Liver (tissue), 3 donors: ENCODE results near the gene PHF21B.

Experiments used
- FOXA1 ChIP-seq: IDR thresholded peaks from 2 replicates; pipeline ENCODE4 v1.6.1; 2016; ENCODE audit warnings: antibody characterized with exemption
- HNF4G ChIP-seq: IDR thresholded peaks from 2 replicates; pipeline ENCODE4 v1.6.1; 2016; ENCODE audit warnings: antibody characterized with exemption
- NR2F2 ChIP-seq: IDR thresholded peaks from 2 replicates; pipeline ENCODE4 v1.6.1; 2016; ENCODE audit warnings: antibody characterized with exemption
- RAD21 ChIP-seq, 2 donors: IDR thresholded peaks; 2 replicates each; pipeline ENCODE4 v1.6.1; 2016; ENCODE audit warnings: antibody characterized with exemption in 2 of 2, mild to moderate bottlenecking in 2 of 2
- TF ChIP-seq, protein P1 (sequence below): fragments of 150-350 bp; IDR thresholded peaks from 2 replicates; pipeline ENCODE4 v1.5.1; 2017; ENCODE audit warnings: improper control_type of control experiment, low read depth, low read length; ENCODE audit not compliant: missing input control
- TF ChIP-seq, protein P2 (sequence below): IDR thresholded peaks from 2 replicates; pipeline ENCODE4 v1.6.1; 2016; ENCODE audit warnings: antibody characterized with exemption
- donor health status: healthy.
- donor health status: healthy.

DNA sequence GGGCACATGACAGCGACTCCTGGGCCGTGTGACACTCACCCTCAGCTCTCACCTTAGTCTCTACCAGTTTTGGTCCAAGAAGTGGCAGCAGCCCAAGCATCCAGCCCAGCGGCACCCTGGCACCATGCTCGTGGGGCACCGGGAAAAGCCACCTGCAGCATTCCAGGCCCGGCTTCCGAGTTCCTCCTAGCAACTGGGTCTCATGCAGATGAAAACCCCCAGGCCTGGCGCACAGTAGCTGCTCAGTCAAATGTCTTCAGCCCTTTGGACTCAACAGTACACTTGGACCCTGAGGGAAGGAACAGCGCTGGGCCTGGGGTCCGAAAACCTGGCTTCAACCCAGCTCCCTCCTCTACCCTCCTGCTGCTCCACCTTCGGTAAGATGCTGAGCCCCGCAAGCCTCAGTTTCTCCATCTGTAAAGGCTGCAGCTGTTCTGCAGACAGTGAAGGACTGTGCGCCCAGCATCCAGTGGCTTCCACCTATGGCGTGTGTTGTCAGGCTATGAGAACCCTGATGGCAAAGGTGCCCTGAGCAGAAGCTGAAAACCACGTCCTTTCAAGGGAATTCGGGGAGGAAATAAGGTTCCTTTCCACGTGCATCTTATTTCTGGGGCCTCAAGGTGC, 66.0 kb downstream of the PHF21B start:
- TF ChIP-seq, protein P1, sequence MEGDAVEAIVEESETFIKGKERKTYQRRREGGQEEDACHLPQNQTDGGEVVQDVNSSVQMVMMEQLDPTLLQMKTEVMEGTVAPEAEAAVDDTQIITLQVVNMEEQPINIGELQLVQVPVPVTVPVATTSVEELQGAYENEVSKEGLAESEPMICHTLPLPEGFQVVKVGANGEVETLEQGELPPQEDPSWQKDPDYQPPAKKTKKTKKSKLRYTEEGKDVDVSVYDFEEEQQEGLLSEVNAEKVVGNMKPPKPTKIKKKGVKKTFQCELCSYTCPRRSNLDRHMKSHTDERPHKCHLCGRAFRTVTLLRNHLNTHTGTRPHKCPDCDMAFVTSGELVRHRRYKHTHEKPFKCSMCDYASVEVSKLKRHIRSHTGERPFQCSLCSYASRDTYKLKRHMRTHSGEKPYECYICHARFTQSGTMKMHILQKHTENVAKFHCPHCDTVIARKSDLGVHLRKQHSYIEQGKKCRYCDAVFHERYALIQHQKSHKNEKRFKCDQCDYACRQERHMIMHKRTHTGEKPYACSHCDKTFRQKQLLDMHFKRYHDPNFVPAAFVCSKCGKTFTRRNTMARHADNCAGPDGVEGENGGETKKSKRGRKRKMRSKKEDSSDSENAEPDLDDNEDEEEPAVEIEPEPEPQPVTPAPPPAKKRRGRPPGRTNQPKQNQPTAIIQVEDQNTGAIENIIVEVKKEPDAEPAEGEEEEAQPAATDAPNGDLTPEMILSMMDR, result no peak
- TF ChIP-seq RAD21 (IDR thresholded peaks at IDR 0.05) (no peak), FOXA1 (no peak), HNF4G (no peak), NR2F2 (no peak)
- TF ChIP-seq, protein P2, sequence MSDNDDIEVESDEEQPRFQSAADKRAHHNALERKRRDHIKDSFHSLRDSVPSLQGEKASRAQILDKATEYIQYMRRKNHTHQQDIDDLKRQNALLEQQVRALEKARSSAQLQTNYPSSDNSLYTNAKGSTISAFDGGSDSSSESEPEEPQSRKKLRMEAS, result no peak
